Fibroblast of lung (primary cell): ENCODE results near the gene ARL5C. TPM values are rescaled to one million over a fixed set of nuclear protein-coding genes. Genes with fewer than 3 reads are reported as not detected.
A peak's percentile ranks its signal among the peaks of the same experiment; 100 is the strongest.

ENCODE experiments used
- DNase-seq, 2 donors: peaks; one replicate each; pipeline versions ENCODE4 v3.0.0 to v3.0.0-alpha.2; 2010; ENCODE audit warnings: low read depth in 2 of 2
- H2AFZ ChIP-seq: 2 replicates; pipeline ENCODE4 v1.5.1; 2012; ENCODE audit warnings: low read length, control low read depth, inconsistent platforms
- H3K27ac ChIP-seq: 2 replicates; pipeline ENCODE4 v1.5.1; 2011; ENCODE audit warnings: low read length, control low read depth; ENCODE audit not compliant: insufficient read depth
- H3K27me3 ChIP-seq: 2 replicates; pipeline ENCODE4 v1.5.1; 2011; ENCODE audit warnings: mild to moderate bottlenecking, low read length; ENCODE audit not compliant: control insufficient read depth, insufficient read depth
- H3K36me3 ChIP-seq: 2 replicates; pipeline ENCODE4 v1.5.1; 2011; ENCODE audit warnings: low read length; ENCODE audit not compliant: control insufficient read depth, insufficient read depth
- H3K4me1 ChIP-seq: 2 replicates; pipeline ENCODE4 v1.5.1; 2011; ENCODE audit warnings: low read length; ENCODE audit not compliant: control insufficient read depth, insufficient read depth; ENCODE audit errors: extremely low read depth
- H3K4me2 ChIP-seq: 2 replicates; pipeline ENCODE4 v1.5.1; 2011; ENCODE audit warnings: low read length, control low read depth; ENCODE audit not compliant: insufficient read depth; ENCODE audit errors: extremely low read depth
- H3K4me3 ChIP-seq, 4 experiments: fragments of 200-600 bp in 1 of 4; sonication (generic) in 1 of 4; replicated peaks in 1 of 4; 2 replicates each; pipeline ENCODE4 v1.5.1; 2011 to 2016; ENCODE audit warnings: low read length in 4 of 4, low read depth in 3 of 4, mild to moderate bottlenecking in 3 of 4, control low read depth in 2 of 4, inconsistent platforms in 1 of 4, mixed read lengths in 1 of 4; ENCODE audit not compliant: insufficient read depth in 1 of 4; ENCODE audit errors: control extremely low read depth in 1 of 4
- H3K79me2 ChIP-seq: 2 replicates; pipeline ENCODE4 v1.5.1; 2012; ENCODE audit warnings: mild to moderate bottlenecking, low read length, inconsistent platforms; ENCODE audit not compliant: control insufficient read depth, insufficient read depth
- H3K9ac ChIP-seq: 2 replicates; pipeline ENCODE4 v1.5.1; 2011; ENCODE audit warnings: mild to moderate bottlenecking, low read length, control low read depth; ENCODE audit not compliant: insufficient read depth
- H3K9me3 ChIP-seq: 2 replicates; pipeline ENCODE4 v1.5.1; 2012; ENCODE audit warnings: low read depth, low read length; ENCODE audit not compliant: control insufficient read depth, insufficient read depth
- H4K20me1 ChIP-seq: 2 replicates; pipeline ENCODE4 v1.5.1; 2011; ENCODE audit warnings: low read length; ENCODE audit not compliant: control insufficient read depth, insufficient read depth; ENCODE audit errors: extremely low read depth
- EZH2 ChIP-seq: IDR thresholded peaks from 2 replicates; pipeline ENCODE4 v1.5.1; 2012; ENCODE audit warnings: low read length, control low read depth, mild to moderate bottlenecking; ENCODE audit errors: missing control alignments
- polyA plus RNA-seq, 2 donors: library from polyadenylated mRNA; depleted of rRNA in 1 of 2; stranded (reverse) in 1 of 2; unstranded in 1 of 2; fragments of >200 nt; gene quantifications; 2 replicates each; pipeline ENCODE4 v1.2.1, GENCODE V29; 2011 to 2012; ENCODE audit warnings: missing spikeins in 1 of 2
- total RNA-seq: library from RNA; depleted of rRNA; stranded (reverse); fragments of >200 nt; gene quantifications from 2 replicates; pipeline ENCODE4 v1.2.1, GENCODE V29; 2014
- TF ChIP-seq, protein P1 (sequence below), 2 donors: IDR thresholded peaks in 1 of 2; conservative IDR thresholded peaks in 1 of 2; 1 replicate in 1 of 2; 2 replicates in 1 of 2; pipeline ENCODE4 v1.5.1; 2011 to 2012; ENCODE audit warnings: low read length in 2 of 2, control low read depth in 1 of 2, inconsistent platforms in 1 of 2, low read depth in 1 of 2, mild to moderate bottlenecking in 1 of 2

ARL5C gene
- total and polyA plus RNA-seq, 2 donors (not counting 1 experiment from before 2014, with no cell fraction given): not detected

DNA sequence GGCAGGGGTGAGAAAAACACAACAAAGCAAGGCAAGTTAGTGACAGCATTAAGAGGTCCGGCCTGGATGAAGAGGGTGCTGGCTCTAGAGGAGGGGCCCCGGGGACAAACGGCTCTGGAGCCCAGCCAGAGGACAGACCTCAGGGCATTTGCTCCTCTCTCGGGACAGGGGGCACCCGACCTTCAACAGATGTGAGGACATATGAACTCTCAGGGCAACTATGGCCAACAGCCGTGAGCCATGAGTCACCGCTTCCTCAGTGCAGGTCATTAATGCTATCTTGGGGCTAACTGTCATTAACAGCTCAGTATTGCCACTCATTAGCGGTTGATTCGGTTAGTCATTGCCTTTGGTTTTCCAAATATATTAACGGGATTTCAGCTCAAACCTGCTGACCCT, 9.7 kb upstream of the ARL5C start:
- no peaks in the 10 kb centered on the region for H4K20me1 ChIP-seq
- H3K27ac ChIP-seq: no peak overlapping the region
- H3K4me2 ChIP-seq: no peak overlapping the region
- H3K36me3 ChIP-seq: peaks cover 19% of the 10 kb centered on the region
- DNase-seq: no peak
- H3K27me3 ChIP-seq: no peaks in the 10 kb centered on the region
- H3K79me2 ChIP-seq: no peaks in the 10 kb centered on the region
- H3K4me3 ChIP-seq: no peak overlapping the region
- H2AFZ ChIP-seq: no peak overlapping the region
- TF ChIP-seq, protein P1, sequence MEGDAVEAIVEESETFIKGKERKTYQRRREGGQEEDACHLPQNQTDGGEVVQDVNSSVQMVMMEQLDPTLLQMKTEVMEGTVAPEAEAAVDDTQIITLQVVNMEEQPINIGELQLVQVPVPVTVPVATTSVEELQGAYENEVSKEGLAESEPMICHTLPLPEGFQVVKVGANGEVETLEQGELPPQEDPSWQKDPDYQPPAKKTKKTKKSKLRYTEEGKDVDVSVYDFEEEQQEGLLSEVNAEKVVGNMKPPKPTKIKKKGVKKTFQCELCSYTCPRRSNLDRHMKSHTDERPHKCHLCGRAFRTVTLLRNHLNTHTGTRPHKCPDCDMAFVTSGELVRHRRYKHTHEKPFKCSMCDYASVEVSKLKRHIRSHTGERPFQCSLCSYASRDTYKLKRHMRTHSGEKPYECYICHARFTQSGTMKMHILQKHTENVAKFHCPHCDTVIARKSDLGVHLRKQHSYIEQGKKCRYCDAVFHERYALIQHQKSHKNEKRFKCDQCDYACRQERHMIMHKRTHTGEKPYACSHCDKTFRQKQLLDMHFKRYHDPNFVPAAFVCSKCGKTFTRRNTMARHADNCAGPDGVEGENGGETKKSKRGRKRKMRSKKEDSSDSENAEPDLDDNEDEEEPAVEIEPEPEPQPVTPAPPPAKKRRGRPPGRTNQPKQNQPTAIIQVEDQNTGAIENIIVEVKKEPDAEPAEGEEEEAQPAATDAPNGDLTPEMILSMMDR (conservative IDR thresholded peaks at IDR 0.05 in 1 of 2, IDR thresholded peaks at IDR 0.05 in 1 of 2; ENCODE audit: low read depth in 1 of 2, low read length in 2 of 2): no peak
- no peak for TF ChIP-seq EZH2
- no peaks in the 10 kb centered on the region for H3K9me3 ChIP-seq
- no peaks in the 10 kb centered on the region for H3K4me1 ChIP-seq
- H3K9ac ChIP-seq: no peak overlapping the region

DNA sequence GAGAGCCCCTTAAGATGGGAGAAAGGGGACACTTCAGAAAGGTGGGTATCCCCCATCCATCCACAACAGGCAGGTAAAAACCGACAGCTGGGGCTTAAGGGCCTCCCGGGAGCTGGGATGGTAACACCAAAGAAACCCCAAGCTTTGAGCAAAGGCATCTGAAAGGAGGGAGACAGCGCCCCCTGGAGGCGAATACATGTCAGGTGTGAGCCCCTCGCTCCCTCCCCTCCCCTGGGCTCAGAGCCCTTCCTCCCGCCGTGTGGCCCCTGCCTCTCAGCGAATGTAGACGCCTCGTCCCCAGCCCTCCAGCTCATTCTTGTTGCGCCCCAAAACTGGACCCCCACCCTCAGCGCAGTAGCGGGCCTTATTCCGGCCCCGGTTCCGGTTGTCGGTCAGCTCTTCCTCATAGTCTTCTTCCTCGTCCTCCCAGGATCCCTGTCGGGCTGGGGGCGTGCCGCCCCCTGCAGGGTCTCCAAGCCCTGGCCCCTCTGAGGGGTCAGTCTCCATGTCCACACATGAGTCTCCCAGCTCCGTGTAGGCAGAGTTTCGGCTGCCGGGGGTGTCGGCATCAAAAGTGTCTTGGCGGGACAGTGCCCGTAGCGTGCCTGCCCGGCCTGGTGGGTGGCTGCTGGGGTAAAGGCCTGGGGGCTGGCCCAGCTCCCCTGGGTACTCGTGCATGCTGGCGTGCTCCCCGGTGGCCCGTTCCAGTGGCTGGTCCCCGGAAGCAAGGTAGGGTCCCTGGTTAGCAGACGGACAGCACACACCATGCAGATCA, 9.1 kb upstream of the ARL5C start:
- no peaks in the 10 kb centered on the region for H3K4me1 ChIP-seq

DNA sequence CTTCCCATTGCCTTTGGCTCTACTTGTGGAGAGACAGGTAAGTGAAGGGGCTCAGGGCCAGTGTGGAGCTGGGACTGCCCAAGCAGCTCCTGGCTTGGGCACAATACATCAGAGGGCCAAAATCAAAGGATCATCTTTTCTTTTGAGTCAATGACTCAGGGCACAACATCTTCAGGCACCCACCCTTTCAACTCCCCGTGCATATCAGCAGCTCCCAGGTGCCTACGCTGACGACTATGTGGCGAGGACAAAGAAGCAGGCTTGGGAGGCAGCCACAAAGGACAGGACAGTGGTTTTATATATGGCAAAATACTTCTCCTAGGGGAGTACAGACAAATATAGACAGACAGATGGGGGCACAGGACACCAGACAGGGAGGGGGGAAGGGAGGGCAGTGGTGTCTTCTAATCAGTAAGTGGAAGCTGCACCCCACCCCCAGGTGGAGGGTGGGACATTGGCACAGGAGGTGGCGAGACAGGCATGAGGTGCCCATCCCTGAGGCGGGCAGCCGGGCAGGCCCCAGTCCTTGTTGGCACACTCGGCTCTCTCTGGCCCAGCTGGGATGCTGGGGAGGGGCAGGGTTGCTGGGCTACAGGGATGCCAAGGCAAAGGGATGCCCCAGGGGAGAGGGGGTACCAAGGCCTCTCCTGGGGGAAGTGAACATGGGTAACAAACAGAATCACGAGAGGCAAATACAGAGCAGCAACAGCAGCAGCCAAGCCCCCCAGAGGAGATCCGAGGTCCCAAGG, 7.7 kb upstream of the ARL5C start:
- Histone ChIP-seq H4K20me1 (no peaks in the 10 kb centered on the region), H3K4me1 (no peaks in the 10 kb centered on the region), H3K9ac (no peak overlapping the region), H3K4me2 (no peak overlapping the region), H3K27me3 (no peaks in the 10 kb centered on the region), H2AFZ (no peak overlapping the region), H3K36me3 (peaks cover 19% of the 10 kb centered on the region), H3K4me3 (no peak overlapping the region), H3K79me2 (no peaks in the 10 kb centered on the region), H3K9me3 (no peaks in the 10 kb centered on the region), H3K27ac (no peak overlapping the region)
- no peak for DNase-seq
- TF ChIP-seq, protein P1 (conservative IDR thresholded peaks at IDR 0.05 in 1 of 2, IDR thresholded peaks at IDR 0.05 in 1 of 2; ENCODE audit: low read depth in 1 of 2, low read length in 2 of 2): no peak
- no peak for TF ChIP-seq EZH2

More for the DNA sequence above, 9.1 kb upstream of the ARL5C start:
- no peak overlapping the region for H2AFZ ChIP-seq
- no peaks in the 10 kb centered on the region for H3K27me3 ChIP-seq
- no peaks in the 10 kb centered on the region for H4K20me1 ChIP-seq
- no peak overlapping the region for H3K27ac ChIP-seq
- no peak for TF ChIP-seq EZH2
- TF ChIP-seq, protein P1 (conservative IDR thresholded peaks at IDR 0.05 in 1 of 2, IDR thresholded peaks at IDR 0.05 in 1 of 2; ENCODE audit: low read depth in 1 of 2, low read length in 2 of 2): peak; percentile 77 to 81
- no peaks in the 10 kb centered on the region for H3K9me3 ChIP-seq
- no peaks in the 10 kb centered on the region for H3K79me2 ChIP-seq
- H3K4me3 ChIP-seq: no peak overlapping the region
- H3K9ac ChIP-seq: no peak overlapping the region
- peak; percentile 37 to 70 for DNase-seq
- peaks cover 19% of the 10 kb centered on the region for H3K36me3 ChIP-seq
- H3K4me2 ChIP-seq: no peak overlapping the region
